HL-60 (cell line): ENCODE data around the gene DMBT1.

ENCODE experiments used
- GABPA ChIP-seq: IDR thresholded peaks from 2 replicates; pipeline ENCODE4 v1.6.1; 2012; ENCODE audit warnings: low read depth
- POLR2AphosphoS5 ChIP-seq: IDR thresholded peaks from 2 replicates; pipeline ENCODE4 v1.6.1; 2012; ENCODE audit warnings: low read depth
- SPI1 ChIP-seq: IDR thresholded peaks from 2 replicates; pipeline ENCODE4 v1.6.1; 2012; ENCODE audit warnings: low read depth, mild to moderate bottlenecking, borderline replicate concordance
- TF ChIP-seq, protein P1 (sequence below): IDR thresholded peaks from one replicate; pipeline ENCODE4 v1.5.1; 2011; ENCODE audit warnings: low read length, control low read depth, inconsistent platforms; ENCODE audit not compliant: insufficient read depth
- TF ChIP-seq, protein P2 (sequence below): IDR thresholded peaks from 2 replicates; pipeline ENCODE4 v1.6.1; 2012; ENCODE audit warnings: low read depth; ENCODE audit not compliant: insufficient replicate concordance

DNA sequence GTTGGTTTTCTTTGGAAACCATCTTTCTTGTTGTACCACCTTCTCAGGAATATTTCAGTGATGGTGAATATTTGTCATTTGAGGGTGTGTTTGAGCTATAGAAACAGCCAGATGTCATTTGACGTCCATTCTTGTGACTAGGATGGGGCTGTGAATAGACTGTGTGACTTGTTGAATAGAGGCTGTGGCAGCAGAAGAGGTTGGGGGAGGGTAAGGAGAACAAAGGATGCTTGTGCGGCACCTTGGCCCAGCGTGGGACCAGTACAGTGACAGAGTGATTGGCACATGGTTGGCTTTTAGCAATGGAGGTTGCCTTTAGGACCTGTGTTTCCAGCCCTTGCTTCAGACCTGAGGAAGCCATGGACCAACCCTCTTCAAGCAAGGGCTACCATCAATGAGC is 11.3 kb downstream of the DMBT1 start:
- TF ChIP-seq POLR2AphosphoS5: no peak
- TF ChIP-seq, protein P1, sequence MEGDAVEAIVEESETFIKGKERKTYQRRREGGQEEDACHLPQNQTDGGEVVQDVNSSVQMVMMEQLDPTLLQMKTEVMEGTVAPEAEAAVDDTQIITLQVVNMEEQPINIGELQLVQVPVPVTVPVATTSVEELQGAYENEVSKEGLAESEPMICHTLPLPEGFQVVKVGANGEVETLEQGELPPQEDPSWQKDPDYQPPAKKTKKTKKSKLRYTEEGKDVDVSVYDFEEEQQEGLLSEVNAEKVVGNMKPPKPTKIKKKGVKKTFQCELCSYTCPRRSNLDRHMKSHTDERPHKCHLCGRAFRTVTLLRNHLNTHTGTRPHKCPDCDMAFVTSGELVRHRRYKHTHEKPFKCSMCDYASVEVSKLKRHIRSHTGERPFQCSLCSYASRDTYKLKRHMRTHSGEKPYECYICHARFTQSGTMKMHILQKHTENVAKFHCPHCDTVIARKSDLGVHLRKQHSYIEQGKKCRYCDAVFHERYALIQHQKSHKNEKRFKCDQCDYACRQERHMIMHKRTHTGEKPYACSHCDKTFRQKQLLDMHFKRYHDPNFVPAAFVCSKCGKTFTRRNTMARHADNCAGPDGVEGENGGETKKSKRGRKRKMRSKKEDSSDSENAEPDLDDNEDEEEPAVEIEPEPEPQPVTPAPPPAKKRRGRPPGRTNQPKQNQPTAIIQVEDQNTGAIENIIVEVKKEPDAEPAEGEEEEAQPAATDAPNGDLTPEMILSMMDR: no peak
- no peak for TF ChIP-seq SPI1
- TF ChIP-seq GABPA: no peak
- TF ChIP-seq, protein P2, sequence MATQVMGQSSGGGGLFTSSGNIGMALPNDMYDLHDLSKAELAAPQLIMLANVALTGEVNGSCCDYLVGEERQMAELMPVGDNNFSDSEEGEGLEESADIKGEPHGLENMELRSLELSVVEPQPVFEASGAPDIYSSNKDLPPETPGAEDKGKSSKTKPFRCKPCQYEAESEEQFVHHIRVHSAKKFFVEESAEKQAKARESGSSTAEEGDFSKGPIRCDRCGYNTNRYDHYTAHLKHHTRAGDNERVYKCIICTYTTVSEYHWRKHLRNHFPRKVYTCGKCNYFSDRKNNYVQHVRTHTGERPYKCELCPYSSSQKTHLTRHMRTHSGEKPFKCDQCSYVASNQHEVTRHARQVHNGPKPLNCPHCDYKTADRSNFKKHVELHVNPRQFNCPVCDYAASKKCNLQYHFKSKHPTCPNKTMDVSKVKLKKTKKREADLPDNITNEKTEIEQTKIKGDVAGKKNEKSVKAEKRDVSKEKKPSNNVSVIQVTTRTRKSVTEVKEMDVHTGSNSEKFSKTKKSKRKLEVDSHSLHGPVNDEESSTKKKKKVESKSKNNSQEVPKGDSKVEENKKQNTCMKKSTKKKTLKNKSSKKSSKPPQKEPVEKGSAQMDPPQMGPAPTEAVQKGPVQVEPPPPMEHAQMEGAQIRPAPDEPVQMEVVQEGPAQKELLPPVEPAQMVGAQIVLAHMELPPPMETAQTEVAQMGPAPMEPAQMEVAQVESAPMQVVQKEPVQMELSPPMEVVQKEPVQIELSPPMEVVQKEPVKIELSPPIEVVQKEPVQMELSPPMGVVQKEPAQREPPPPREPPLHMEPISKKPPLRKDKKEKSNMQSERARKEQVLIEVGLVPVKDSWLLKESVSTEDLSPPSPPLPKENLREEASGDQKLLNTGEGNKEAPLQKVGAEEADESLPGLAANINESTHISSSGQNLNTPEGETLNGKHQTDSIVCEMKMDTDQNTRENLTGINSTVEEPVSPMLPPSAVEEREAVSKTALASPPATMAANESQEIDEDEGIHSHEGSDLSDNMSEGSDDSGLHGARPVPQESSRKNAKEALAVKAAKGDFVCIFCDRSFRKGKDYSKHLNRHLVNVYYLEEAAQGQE: no peak
